Measurements from ENCODE around the gene OR2D2. TPM values are rescaled to one million over a fixed set of nuclear protein-coding genes. Genes with fewer than 3 reads are reported as not detected.
"Not testable (repeated sequence)": the region's sequence is repeated elsewhere in the genome, so short reads cannot be mapped to it uniquely, and the experiment has no call there.

The OR2D2 gene
- total RNA-seq = not detected

- no peak for DNase-seq
These were observed at the start of gene OR2D2 for GRCh38 chr11:6892400-6892799. Gene OR2D2 (minus strand): TSS chr11:6892500. CDS start chr11:6892500, 0 bp downstream.

- DNase-seq = no peak
These were observed 49.7 kb upstream of the OR2D2 start for GRCh38 chr11:6941970-6942369.

GRCh38 chr11:6932145-6932544 is 39.8 kb upstream of the OR2D2 start:
- DNase-seq = no peak

GRCh38 chr11:6931146-6931713 is 38.9 kb upstream of the OR2D2 start:
- no peak for DNase-seq

- DNase-seq = no peak
These were observed 36.6 kb upstream of the OR2D2 start for GRCh38 chr11:6928916-6929315.

GRCh38 chr11:6927030-6927617 is 34.8 kb upstream of the OR2D2 start:
- no peak for DNase-seq

- DNase-seq = peak; percentile 56
These were observed 34.1 kb upstream of the OR2D2 start, which contains the start of gene ZNF215 for GRCh38 chr11:6926208-6927029. Gene ZNF215 (plus strand): TSS chr11:6926426. CDS start chr11:6932273, 5,847 bp downstream.

GRCh38 chr11:6925636-6926207 is 33.4 kb upstream of the OR2D2 start:
- no peak for DNase-seq

- DNase-seq = no peak
These were observed 32.8 kb upstream of the OR2D2 start for GRCh38 chr11:6925007-6925577.

GRCh38 chr11:6920702-6921101 is 28.4 kb upstream of the OR2D2 start, which contains the start of gene OR2D3:
Gene OR2D3 (plus strand): TSS chr11:6921002. CDS start chr11:6921002, 0 bp downstream.
- DNase-seq = no peak

- DNase-seq = no peak
These were observed 27.4 kb upstream of the OR2D2 start for GRCh38 chr11:6919698-6920097.

GRCh38 chr11:6911948-6912347 is 19.6 kb upstream of the OR2D2 start:
- DNase-seq = no peak

GRCh38 chr11:6911378-6911777 is 19.1 kb upstream of the OR2D2 start:
- no peak for DNase-seq

- not testable (repeated sequence) for DNase-seq
These were observed 12.5 kb upstream of the OR2D2 start for GRCh38 chr11:6904804-6905203.

GRCh38 chr11:6900327-6900999 is 8.2 kb upstream of the OR2D2 start:
- DNase-seq = no peak

GRCh38 chr11:6898911-6899310 is 6.6 kb upstream of the OR2D2 start:
- DNase-seq = no peak

- no peak for DNase-seq
These were observed 2.7 kb upstream of the OR2D2 start for GRCh38 chr11:6895010-6895409.

GRCh38 chr11:6894097-6894496 is 1.8 kb upstream of the OR2D2 start:
- DNase-seq = no peak

GRCh38 chr11:6889835-6890234 is 2.5 kb downstream of the OR2D2 start:
- DNase-seq = no peak

- DNase-seq = no peak
These were observed 3.5 kb downstream of the OR2D2 start for GRCh38 chr11:6888830-6889229.

- DNase-seq = not testable (repeated sequence)
These were observed 4.6 kb downstream of the OR2D2 start for GRCh38 chr11:6887711-6888110.

GRCh38 chr11:6882751-6883150 is 9.5 kb downstream of the OR2D2 start:
- DNase-seq = no peak

All from skin of body (tissue), 2 donors.